Subcutaneous abdominal adipose tissue (tissue), 5 donors: ENCODE measurements around the gene PHC2.
A peak's percentile ranks its signal among the peaks of the same experiment; 100 is the strongest.

ENCODE experiments used
- H3K27ac ChIP-seq: one replicate; pipeline ENCODE4 v1.7.0; 2013; ENCODE audit warnings: low read depth, mild to moderate bottlenecking, inconsistent platforms, low read length, moderate library complexity
- H3K27me3 ChIP-seq, 5 donors: one replicate each; pipeline ENCODE4 v1.7.0; 2013; ENCODE audit warnings: low read length in 5 of 5, inconsistent platforms in 1 of 5; ENCODE audit not compliant: control insufficient read depth in 5 of 5, insufficient read depth in 4 of 5
- H3K36me3 ChIP-seq, 5 donors: one replicate each; pipeline ENCODE4 v1.7.0; 2013; ENCODE audit warnings: low read length in 5 of 5; ENCODE audit not compliant: control insufficient read depth in 5 of 5, insufficient read depth in 5 of 5
- H3K4me1 ChIP-seq, 5 donors: one replicate each; pipeline ENCODE4 v1.7.0; 2013; ENCODE audit warnings: low read length in 5 of 5, mild to moderate bottlenecking in 3 of 5, moderate library complexity in 1 of 5; ENCODE audit not compliant: control insufficient read depth in 5 of 5, insufficient read depth in 5 of 5
- H3K4me3 ChIP-seq, 5 donors: one replicate each; pipeline ENCODE4 v1.7.0; 2013; ENCODE audit warnings: low read length in 5 of 5, low read depth in 1 of 5
- H3K9ac ChIP-seq, 5 donors: one replicate each; pipeline ENCODE4 v1.7.0; 2013; ENCODE audit warnings: low read length in 5 of 5, mild to moderate bottlenecking in 4 of 5, moderate library complexity in 3 of 5
- H3K9me3 ChIP-seq, 5 donors: one replicate each; pipeline ENCODE4 v1.7.0; 2013; ENCODE audit warnings: low read length in 5 of 5; ENCODE audit not compliant: control insufficient read depth in 5 of 5
- donor health status: healthy.
- donor health status: healthy.
- donor health status: healthy.
- donor health status: healthy.
- donor health status: healthy.

Gene PHC2

DNA sequence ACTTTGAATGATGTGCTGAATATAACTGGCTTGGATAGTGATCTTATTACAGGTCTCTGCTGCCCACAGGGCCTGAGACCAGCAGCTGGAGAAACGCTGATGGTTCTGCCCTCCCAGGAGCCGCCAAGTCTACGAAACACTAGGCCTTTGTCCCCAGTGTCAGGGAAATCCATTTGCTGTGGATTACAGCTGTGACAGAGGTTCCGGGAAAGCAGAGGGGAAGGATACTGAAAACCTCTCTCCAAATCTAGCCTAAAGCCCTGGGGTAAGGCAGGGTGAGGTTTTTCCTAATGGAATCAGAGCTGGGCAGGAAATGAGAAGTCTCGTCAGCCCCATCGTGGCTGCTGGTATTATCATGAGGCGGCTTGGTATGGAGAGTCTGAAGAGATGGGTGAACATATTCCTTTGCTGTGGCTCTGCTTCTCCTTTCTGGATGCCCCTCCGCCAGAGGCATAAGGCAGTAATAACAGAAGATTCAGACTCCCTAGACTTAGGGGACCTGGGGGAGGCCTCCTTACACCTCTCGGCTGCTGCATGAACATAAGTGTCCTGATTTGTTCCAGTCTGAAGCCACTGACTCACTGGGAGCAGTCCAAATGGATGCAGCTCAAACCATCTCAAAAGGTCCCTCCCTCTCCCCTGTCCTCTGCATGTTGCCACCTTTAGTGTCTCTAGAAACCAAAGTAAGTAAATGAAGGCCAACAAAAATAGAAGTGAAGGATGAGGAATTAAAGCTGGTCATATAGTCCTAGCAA lies 48.1 kb downstream of the PHC2 start:
- H3K4me1 ChIP-seq = peaks cover 0 to 38% (median 12%) of the 10 kb centered on the region in 5 donors
- H3K36me3 ChIP-seq = no peaks in the 10 kb centered on the region
- H3K4me3 ChIP-seq = no peak overlapping the region
- H3K27ac ChIP-seq = peak overlapping the region; percentile 40
- no peaks in the 10 kb centered on the region for H3K9me3 ChIP-seq
- no peaks in the 10 kb centered on the region for H3K27me3 ChIP-seq
- no peak overlapping the region for H3K9ac ChIP-seq

DNA sequence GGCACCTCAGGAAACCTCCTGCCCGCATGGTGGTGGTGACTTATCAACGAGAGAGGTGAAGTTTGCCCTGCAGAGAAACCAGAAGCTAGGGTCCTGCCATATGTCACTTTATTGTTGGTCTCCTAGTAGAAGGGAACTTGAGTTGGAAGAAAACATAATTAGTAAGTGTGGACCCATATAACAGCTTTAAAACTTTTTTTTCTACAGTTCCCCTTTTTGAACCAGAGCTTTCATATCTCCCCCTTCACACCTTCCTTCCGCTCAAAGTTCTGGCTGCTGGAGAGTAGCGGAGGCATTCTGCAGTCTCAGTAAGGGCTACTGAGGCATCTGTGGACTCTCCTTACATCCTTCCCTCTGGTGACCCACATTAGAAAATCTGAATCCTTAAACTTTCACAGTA lies 48.9 kb downstream of the PHC2 start:
- H3K27me3 ChIP-seq = no peaks in the 10 kb centered on the region
- peaks cover 0 to 40% (median 16%) of the 10 kb centered on the region in 5 donors for H3K4me1 ChIP-seq
- no peaks in the 10 kb centered on the region for H3K36me3 ChIP-seq
- H3K27ac ChIP-seq = peak overlapping the region; percentile 40
- H3K9me3 ChIP-seq = no peaks in the 10 kb centered on the region
- no peak overlapping the region for H3K4me3 ChIP-seq
- peak overlapping the region in 1 of 5 donors; percentile 12 for H3K9ac ChIP-seq

DNA sequence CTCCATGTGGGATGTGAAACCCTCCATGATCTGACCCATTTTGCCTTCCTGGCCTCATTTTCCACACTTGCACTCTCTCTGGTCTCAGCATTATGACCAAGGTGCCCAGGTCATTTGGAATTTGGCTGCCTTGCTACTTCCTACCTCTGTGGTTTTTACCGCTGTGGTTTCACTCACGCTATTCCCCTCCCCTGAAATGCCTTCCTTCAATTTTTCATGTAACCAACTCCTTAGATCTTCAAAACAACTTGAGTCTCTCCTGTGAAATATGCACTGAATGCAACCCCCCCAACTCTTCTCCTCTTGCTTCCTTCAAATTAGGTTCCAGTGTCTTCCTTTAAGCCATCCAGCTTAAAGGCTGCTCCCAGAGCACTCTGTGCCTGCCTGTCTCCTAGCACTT lies 50.1 kb downstream of the PHC2 start:
- Histone ChIP-seq H3K27ac (no peak overlapping the region), H3K9me3 (no peaks in the 10 kb centered on the region), H3K9ac (no peak overlapping the region), H3K4me3 (no peak overlapping the region), H3K36me3 (no peaks in the 10 kb centered on the region), H3K27me3 (no peaks in the 10 kb centered on the region), H3K4me1 (peaks cover 0 to 36% (median 16%) of the 10 kb centered on the region in 5 donors)

GRCh38 chr1:33379631-33380354 lies 51.1 kb downstream of the PHC2 start:
- no peaks in the 10 kb centered on the region for H3K27me3 ChIP-seq
- H3K4me3 ChIP-seq = no peak overlapping the region
- H3K9ac ChIP-seq = peak overlapping the region in 1 of 5 donors; percentile 66
- peaks cover 0 to 37% (median 17%) of the 10 kb centered on the region in 5 donors for H3K4me1 ChIP-seq
- H3K9me3 ChIP-seq = no peaks in the 10 kb centered on the region
- H3K36me3 ChIP-seq = peaks cover 0 to 2% (median 0%) of the 10 kb centered on the region in 5 donors
- peak overlapping the region; percentile 3 for H3K27ac ChIP-seq

- no peak overlapping the region for H3K4me3 ChIP-seq
- H3K27ac ChIP-seq = no peak overlapping the region
- no peak overlapping the region for H3K9ac ChIP-seq
- H3K36me3 ChIP-seq = peaks cover 0 to 4% (median 0%) of the 10 kb centered on the region in 5 donors
- H3K27me3 ChIP-seq = no peaks in the 10 kb centered on the region
- no peaks in the 10 kb centered on the region for H3K9me3 ChIP-seq
- H3K4me1 ChIP-seq = peaks cover 0 to 39% (median 20%) of the 10 kb centered on the region in 5 donors
Measured at GRCh38 chr1:33378976-33379375, 51.9 kb downstream of the PHC2 start.

GRCh38 chr1:33378524-33378923 lies 52.4 kb downstream of the PHC2 start:
- H3K4me3 ChIP-seq = no peak overlapping the region
- H3K36me3 ChIP-seq = peaks cover 0 to 4% (median 0%) of the 10 kb centered on the region in 5 donors
- H3K27me3 ChIP-seq = no peaks in the 10 kb centered on the region
- no peak overlapping the region for H3K27ac ChIP-seq
- H3K9me3 ChIP-seq = no peaks in the 10 kb centered on the region
- peaks cover 0 to 36% (median 20%) of the 10 kb centered on the region in 5 donors for H3K4me1 ChIP-seq
- H3K9ac ChIP-seq = no peak overlapping the region

DNA sequence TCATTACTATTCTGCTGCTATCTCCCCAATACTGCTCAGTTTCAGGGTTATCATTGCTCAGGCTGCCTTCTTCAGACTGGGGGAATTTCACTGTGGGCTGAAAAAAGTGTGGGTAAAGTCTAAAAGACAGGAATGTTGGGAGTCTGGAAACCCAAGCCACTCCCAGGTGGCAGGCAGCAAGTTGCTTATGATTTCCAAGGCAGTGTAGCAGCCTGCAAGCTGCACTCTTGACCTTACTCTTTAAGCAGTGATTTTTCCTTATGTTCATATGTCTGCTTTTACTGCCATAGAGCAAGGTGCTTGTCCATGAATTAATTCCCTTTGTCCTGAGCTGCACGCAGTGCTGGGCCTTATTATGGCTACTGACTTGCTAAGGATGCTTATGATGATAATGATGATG lies 53.1 kb downstream of the PHC2 start:
- Histone ChIP-seq H3K27ac (no peak overlapping the region), H3K4me1 (peaks cover 0 to 32% (median 17%) of the 10 kb centered on the region in 5 donors), H3K4me3 (no peak overlapping the region), H3K9ac (no peak overlapping the region), H3K36me3 (peaks cover 0 to 4% (median 0%) of the 10 kb centered on the region in 5 donors), H3K9me3 (no peaks in the 10 kb centered on the region), H3K27me3 (no peaks in the 10 kb centered on the region)

DNA sequence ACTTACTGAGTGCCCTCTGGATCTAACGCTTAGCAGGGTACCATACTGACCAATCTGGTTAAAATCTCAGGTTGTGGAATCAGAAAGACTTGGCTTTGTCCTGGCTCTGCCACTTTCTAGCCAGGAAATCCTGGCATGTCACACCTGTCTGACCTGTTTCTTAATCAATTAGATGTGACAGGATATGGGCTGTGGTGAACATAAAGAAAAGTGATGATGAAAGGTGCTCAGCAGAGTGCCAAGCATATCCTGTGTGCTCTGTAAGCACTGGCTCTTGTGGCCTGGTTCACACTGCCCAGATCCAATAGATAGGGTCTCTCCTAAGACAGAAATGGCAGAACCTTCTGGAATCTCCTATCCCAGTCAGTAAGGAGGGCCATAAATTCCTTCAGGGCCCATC lies 53.9 kb downstream of the PHC2 start:
- Histone ChIP-seq H3K4me3 (no peak overlapping the region), H3K4me1 (peaks cover 0 to 27% (median 17%) of the 10 kb centered on the region in 5 donors), H3K36me3 (peaks cover 0 to 4% (median 2%) of the 10 kb centered on the region in 5 donors), H3K9ac (no peak overlapping the region), H3K27ac (no peak overlapping the region), H3K27me3 (no peaks in the 10 kb centered on the region), H3K9me3 (no peaks in the 10 kb centered on the region)

- Histone ChIP-seq H3K9ac (no peak overlapping the region), H3K9me3 (no peaks in the 10 kb centered on the region), H3K4me3 (no peak overlapping the region), H3K27me3 (no peaks in the 10 kb centered on the region), H3K27ac (no peak overlapping the region), H3K4me1 (peaks cover 0 to 23% (median 17%) of the 10 kb centered on the region in 5 donors), H3K36me3 (peaks cover 0 to 13% (median 4%) of the 10 kb centered on the region in 5 donors)
Measured at GRCh38 chr1:33375316-33375715, 55.6 kb downstream of the PHC2 start.
